ENCODE measurements around the gene CCDC60.

CCDC60 gene

DNA sequence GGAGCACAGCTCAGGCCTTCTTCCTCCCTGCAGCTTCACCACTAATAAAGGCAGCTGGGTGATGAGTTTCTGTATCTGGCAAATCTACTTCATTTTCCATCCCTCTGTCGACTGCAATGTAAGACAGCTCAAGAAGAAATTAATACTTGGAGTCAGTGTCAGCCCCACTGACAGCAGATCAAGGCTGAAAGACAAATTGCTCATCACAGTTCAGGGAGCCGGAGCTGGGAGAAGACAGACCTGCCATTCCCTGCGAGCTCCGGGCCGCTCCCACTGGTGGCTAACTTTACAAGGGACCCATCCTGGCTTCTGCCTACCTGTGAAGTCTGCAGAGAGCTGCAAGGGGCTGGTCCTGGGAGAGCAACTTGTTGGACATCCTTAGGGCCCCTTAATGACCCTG lies 49.8 kb downstream of the CCDC60 start:
- Histone ChIP-seq H2BK12ac (ENCODE audit: low read length in 2 of 2) (no peak overlapping the region), H3K27ac (ENCODE audit: low read length, poor library complexity, severe bottlenecking) (no peak overlapping the region), H2BK15ac (ENCODE audit: low read depth, poor library complexity, severe bottlenecking) (no peak overlapping the region), H3K4me2 (ENCODE audit: low read length, poor library complexity, severe bottlenecking) (no peak overlapping the region), H3K9me3 (ENCODE audit: control insufficient read depth, low read length) (no peaks in the 10 kb centered on the region), H2BK120ac (ENCODE audit: low read depth, low read length) (no peak overlapping the region), H2BK5ac (ENCODE audit: low read depth, low read length, poor library complexity, severe bottlenecking) (no peak overlapping the region), H3K36me3 (ENCODE audit: control insufficient read depth in 1 of 2, insufficient read depth in 2 of 2, low read depth in 1 of 2, low read length in 2 of 2) (no peaks in the 10 kb centered on the region), H3K14ac (ENCODE audit: low read length in 2 of 2) (no peak overlapping the region), H4K91ac (ENCODE audit: low read length) (peak overlapping the region; percentile 2), H2AFZ (ENCODE audit: low read depth, low read length) (no peak overlapping the region), H3K9ac (ENCODE audit: low read length) (no peak overlapping the region), H3K79me1 (replicated peaks; ENCODE audit: low read length, poor library complexity, severe bottlenecking) (no peaks in the 10 kb centered on the region), H3K4me3 (ENCODE audit: insufficient read depth in 1 of 2, low read depth in 1 of 2, low read length in 2 of 2) (no peak overlapping the region), H4K8ac (ENCODE audit: low read length) (no peak overlapping the region), H3K4me1 (ENCODE audit: control insufficient read depth, insufficient read depth, low read depth, low read length) (no peaks in the 10 kb centered on the region), H3K18ac (ENCODE audit: low read depth in 1 of 2, low read length in 2 of 2) (no peak overlapping the region), H3K4ac (ENCODE audit: low read depth in 1 of 2, low read length in 2 of 2) (no peak overlapping the region), H2AK5ac (ENCODE audit: low read length, severe bottlenecking) (no peak overlapping the region), H3K27me3 (ENCODE audit: control insufficient read depth in 1 of 2, insufficient read depth in 1 of 2, low read length in 2 of 2) (no peaks in the 10 kb centered on the region), H3K23ac (ENCODE audit: low read length in 2 of 2) (no peak overlapping the region)
- no peak for DNase-seq
- WGBS: 84% methylated on average over 5 of the region's 5 CpGs

- Histone ChIP-seq H3K79me1 (replicated peaks; ENCODE audit: low read length, poor library complexity, severe bottlenecking) (no peaks in the 10 kb centered on the region), H3K4me2 (ENCODE audit: low read length, poor library complexity, severe bottlenecking) (no peak overlapping the region), H3K27ac (ENCODE audit: low read length, poor library complexity, severe bottlenecking) (no peak overlapping the region), H3K14ac (ENCODE audit: low read length in 2 of 2) (no peak overlapping the region), H3K4me3 (ENCODE audit: insufficient read depth in 1 of 2, low read depth in 1 of 2, low read length in 2 of 2) (no peak overlapping the region), H2AK5ac (ENCODE audit: low read length, severe bottlenecking) (no peak overlapping the region), H2BK120ac (ENCODE audit: low read depth, low read length) (no peak overlapping the region), H2BK12ac (ENCODE audit: low read length in 2 of 2) (no peak overlapping the region), H2BK15ac (ENCODE audit: low read depth, poor library complexity, severe bottlenecking) (no peak overlapping the region), H3K18ac (ENCODE audit: low read depth in 1 of 2, low read length in 2 of 2) (no peak overlapping the region), H3K4me1 (ENCODE audit: control insufficient read depth, insufficient read depth, low read depth, low read length) (no peaks in the 10 kb centered on the region), H3K27me3 (ENCODE audit: control insufficient read depth in 1 of 2, insufficient read depth in 1 of 2, low read length in 2 of 2) (no peaks in the 10 kb centered on the region), H2AFZ (ENCODE audit: low read depth, low read length) (no peak overlapping the region), H3K4ac (ENCODE audit: low read depth in 1 of 2, low read length in 2 of 2) (no peak overlapping the region), H4K91ac (ENCODE audit: low read length) (peak overlapping the region; percentile 7), H3K9ac (ENCODE audit: low read length) (no peak overlapping the region), H2BK5ac (ENCODE audit: low read depth, low read length, poor library complexity, severe bottlenecking) (no peak overlapping the region), H3K23ac (ENCODE audit: low read length in 2 of 2) (no peak overlapping the region), H3K9me3 (ENCODE audit: control insufficient read depth, low read length) (no peaks in the 10 kb centered on the region), H4K8ac (ENCODE audit: low read length) (no peak overlapping the region), H3K36me3 (ENCODE audit: control insufficient read depth in 1 of 2, insufficient read depth in 2 of 2, low read depth in 1 of 2, low read length in 2 of 2) (no peaks in the 10 kb centered on the region)
- 43% methylated on average over 3 of the region's 3 CpGs for WGBS
- DNase-seq: no peak
Observed at GRCh38 chr12:119385659-119386058, 51.1 kb downstream of the CCDC60 start.

DNA sequence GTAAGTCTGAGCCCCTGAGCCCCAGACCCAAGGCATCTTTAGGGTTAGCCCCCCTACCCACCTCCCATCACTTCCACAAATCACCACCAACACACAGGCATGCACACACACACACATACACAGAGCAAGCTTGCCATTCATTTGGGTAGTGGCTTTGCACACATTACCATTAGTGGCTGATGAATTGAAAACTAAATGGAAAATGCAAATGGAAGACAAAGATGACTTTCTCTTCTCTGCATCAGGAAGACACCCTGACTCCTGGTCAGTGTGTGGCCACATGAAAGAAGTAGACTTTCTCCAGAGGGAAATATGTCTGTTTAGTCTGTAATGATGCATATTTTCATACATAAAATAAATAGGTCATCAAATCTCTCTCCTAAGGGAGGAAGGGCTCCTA lies 55.2 kb downstream of the CCDC60 start:
- H2BK120ac ChIP-seq (ENCODE audit: low read depth, low read length): no peak overlapping the region
- H3K4ac ChIP-seq (ENCODE audit: low read depth in 1 of 2, low read length in 2 of 2): no peak overlapping the region
- H3K27me3 ChIP-seq (ENCODE audit: control insufficient read depth in 1 of 2, insufficient read depth in 1 of 2, low read length in 2 of 2): no peaks in the 10 kb centered on the region
- no peak overlapping the region for H2BK15ac ChIP-seq (ENCODE audit: low read depth, poor library complexity, severe bottlenecking)
- no peak overlapping the region for H3K18ac ChIP-seq (ENCODE audit: low read depth in 1 of 2, low read length in 2 of 2)
- H2AK5ac ChIP-seq (ENCODE audit: low read length, severe bottlenecking): no peak overlapping the region
- no peak overlapping the region for H3K9ac ChIP-seq (ENCODE audit: low read length)
- H3K9me3 ChIP-seq (ENCODE audit: control insufficient read depth, low read length): no peaks in the 10 kb centered on the region
- no peak overlapping the region for H3K27ac ChIP-seq (ENCODE audit: low read length, poor library complexity, severe bottlenecking)
- H2AFZ ChIP-seq (ENCODE audit: low read depth, low read length): no peak overlapping the region
- no peak overlapping the region for H2BK12ac ChIP-seq (ENCODE audit: low read length in 2 of 2)
- H4K91ac ChIP-seq (ENCODE audit: low read length): no peak overlapping the region
- no peaks in the 10 kb centered on the region for H3K79me1 ChIP-seq (replicated peaks; ENCODE audit: low read length, poor library complexity, severe bottlenecking)
- DNase-seq: no peak
- no peak overlapping the region for H3K14ac ChIP-seq (ENCODE audit: low read length in 2 of 2)
- H3K4me3 ChIP-seq (ENCODE audit: insufficient read depth in 1 of 2, low read depth in 1 of 2, low read length in 2 of 2): no peak overlapping the region
- no peak overlapping the region for H3K23ac ChIP-seq (ENCODE audit: low read length in 2 of 2)
- no peaks in the 10 kb centered on the region for H3K36me3 ChIP-seq (ENCODE audit: control insufficient read depth in 1 of 2, insufficient read depth in 2 of 2, low read depth in 1 of 2, low read length in 2 of 2)
- no peak overlapping the region for H4K8ac ChIP-seq (ENCODE audit: low read length)
- no peak overlapping the region for H2BK5ac ChIP-seq (ENCODE audit: low read depth, low read length, poor library complexity, severe bottlenecking)
- no peak overlapping the region for H3K4me2 ChIP-seq (ENCODE audit: low read length, poor library complexity, severe bottlenecking)
- no peaks in the 10 kb centered on the region for H3K4me1 ChIP-seq (ENCODE audit: control insufficient read depth, insufficient read depth, low read depth, low read length)

- Histone ChIP-seq H3K4me3 (ENCODE audit: insufficient read depth in 1 of 2, low read depth in 1 of 2, low read length in 2 of 2) (no peak overlapping the region), H3K9me3 (ENCODE audit: control insufficient read depth, low read length) (no peaks in the 10 kb centered on the region), H2BK5ac (ENCODE audit: low read depth, low read length, poor library complexity, severe bottlenecking) (no peak overlapping the region), H3K36me3 (ENCODE audit: control insufficient read depth in 1 of 2, insufficient read depth in 2 of 2, low read depth in 1 of 2, low read length in 2 of 2) (no peaks in the 10 kb centered on the region), H2BK15ac (ENCODE audit: low read depth, poor library complexity, severe bottlenecking) (no peak overlapping the region), H3K18ac (ENCODE audit: low read depth in 1 of 2, low read length in 2 of 2) (no peak overlapping the region), H3K79me1 (replicated peaks; ENCODE audit: low read length, poor library complexity, severe bottlenecking) (no peaks in the 10 kb centered on the region), H4K91ac (ENCODE audit: low read length) (no peak overlapping the region), H3K14ac (ENCODE audit: low read length in 2 of 2) (no peak overlapping the region), H4K8ac (ENCODE audit: low read length) (no peak overlapping the region), H3K23ac (ENCODE audit: low read length in 2 of 2) (no peak overlapping the region), H2AK5ac (ENCODE audit: low read length, severe bottlenecking) (no peak overlapping the region), H3K27ac (ENCODE audit: low read length, poor library complexity, severe bottlenecking) (no peak overlapping the region), H3K9ac (ENCODE audit: low read length) (no peak overlapping the region), H2AFZ (ENCODE audit: low read depth, low read length) (no peak overlapping the region), H2BK120ac (ENCODE audit: low read depth, low read length) (no peak overlapping the region), H3K4me1 (ENCODE audit: control insufficient read depth, insufficient read depth, low read depth, low read length) (no peaks in the 10 kb centered on the region), H3K4ac (ENCODE audit: low read depth in 1 of 2, low read length in 2 of 2) (no peak overlapping the region), H3K4me2 (ENCODE audit: low read length, poor library complexity, severe bottlenecking) (no peak overlapping the region), H2BK12ac (ENCODE audit: low read length in 2 of 2) (no peak overlapping the region), H3K27me3 (ENCODE audit: control insufficient read depth in 1 of 2, insufficient read depth in 1 of 2, low read length in 2 of 2) (no peaks in the 10 kb centered on the region)
- 77% methylated on average over 5 of the region's 5 CpGs for WGBS
- DNase-seq: no peak
Observed at GRCh38 chr12:119391673-119392072, 57.1 kb downstream of the CCDC60 start.
